Measurements from ENCODE around the gene ADGRG1.
"Not testable (repeated sequence)": the region's sequence is repeated elsewhere in the genome, so short reads cannot be mapped to it uniquely, and the experiment has no call there.

ADGRG1 gene

GRCh38 chr16:57628008-57628781, at the start of gene ADGRG1:
Gene ADGRG1, plus strand, starts transcription at chr16:57628630. Its CDS starts 21,658 bp downstream, at chr16:57650288.
- in situ Hi-C loops (cut with HindIII; ENCODE audit: low sequenced_read_pairs) = no loop called here

- in situ Hi-C loops (cut with HindIII; ENCODE audit: low sequenced_read_pairs) = loop anchor here (5.0 to 10.0 kb wide), 4 partner anchors 63 to 293 kb away; no protein-coding TSS in a partner anchor
Measured at GRCh38 chr16:57579361-57579665, 49.1 kb upstream of the ADGRG1 start.

- in situ Hi-C loops (cut with HindIII; ENCODE audit: low sequenced_read_pairs) = no loop called here
Measured at GRCh38 chr16:57585051-57585687, 43.3 kb upstream of the ADGRG1 start.

- in situ Hi-C loops (cut with HindIII; ENCODE audit: low sequenced_read_pairs) = no loop called here
Measured at GRCh38 chr16:57588831-57589230, 39.6 kb upstream of the ADGRG1 start.

GRCh38 chr16:57589374-57589773, 39.1 kb upstream of the ADGRG1 start:
- in situ Hi-C loops (cut with HindIII; ENCODE audit: low sequenced_read_pairs) = no loop called here

GRCh38 chr16:57590654-57591085, 37.8 kb upstream of the ADGRG1 start:
- in situ Hi-C loops (cut with HindIII; ENCODE audit: low sequenced_read_pairs) = no loop called here

- in situ Hi-C loops (cut with HindIII; ENCODE audit: low sequenced_read_pairs) = no loop called here
Measured at GRCh38 chr16:57591086-57591869, 37.2 kb upstream of the ADGRG1 start.

GRCh38 chr16:57591870-57592485, 36.5 kb upstream of the ADGRG1 start:
- in situ Hi-C loops (cut with HindIII; ENCODE audit: low sequenced_read_pairs) = no loop called here

- in situ Hi-C loops (cut with HindIII; ENCODE audit: low sequenced_read_pairs) = no loop called here
Measured at GRCh38 chr16:57592591-57593003, 35.8 kb upstream of the ADGRG1 start.

GRCh38 chr16:57593021-57593420, 35.4 kb upstream of the ADGRG1 start:
- in situ Hi-C loops (cut with HindIII; ENCODE audit: low sequenced_read_pairs) = no loop called here

- in situ Hi-C loops (cut with HindIII; ENCODE audit: low sequenced_read_pairs) = no loop called here
Measured at GRCh38 chr16:57593990-57594389, 34.4 kb upstream of the ADGRG1 start.

GRCh38 chr16:57594531-57595031, 33.8 kb upstream of the ADGRG1 start:
- in situ Hi-C loops (cut with HindIII; ENCODE audit: low sequenced_read_pairs) = no loop called here

GRCh38 chr16:57596234-57596633, 32.2 kb upstream of the ADGRG1 start:
- in situ Hi-C loops (cut with HindIII; ENCODE audit: low sequenced_read_pairs) = not testable (repeated sequence)

GRCh38 chr16:57598437-57598836, 30.0 kb upstream of the ADGRG1 start:
- in situ Hi-C loops (cut with HindIII; ENCODE audit: low sequenced_read_pairs) = no loop called here

- in situ Hi-C loops (cut with HindIII; ENCODE audit: low sequenced_read_pairs) = no loop called here
Measured at GRCh38 chr16:57600048-57600835, 28.2 kb upstream of the ADGRG1 start.

GRCh38 chr16:57600952-57601580, 27.4 kb upstream of the ADGRG1 start:
- in situ Hi-C loops (cut with HindIII; ENCODE audit: low sequenced_read_pairs) = no loop called here

- in situ Hi-C loops (cut with HindIII; ENCODE audit: low sequenced_read_pairs) = no loop called here
Measured at GRCh38 chr16:57601801-57602478, 26.5 kb upstream of the ADGRG1 start.

GRCh38 chr16:57603115-57604024, 25.1 kb upstream of the ADGRG1 start:
- in situ Hi-C loops (cut with HindIII; ENCODE audit: low sequenced_read_pairs) = no loop called here
